GM11168 (cell line): ENCODE results near the gene RBM23.

Experiments
- in situ Hi-C: fragments of 300-500 bp; cut with MboI; formaldehyde crosslinking; loops from one replicate; pipeline ENCODE4 v1.12.0; 2022; ENCODE audit warnings: low sequenced_read_pairs; ENCODE audit not compliant: unreplicated experiment

The RBM23 gene

DNA sequence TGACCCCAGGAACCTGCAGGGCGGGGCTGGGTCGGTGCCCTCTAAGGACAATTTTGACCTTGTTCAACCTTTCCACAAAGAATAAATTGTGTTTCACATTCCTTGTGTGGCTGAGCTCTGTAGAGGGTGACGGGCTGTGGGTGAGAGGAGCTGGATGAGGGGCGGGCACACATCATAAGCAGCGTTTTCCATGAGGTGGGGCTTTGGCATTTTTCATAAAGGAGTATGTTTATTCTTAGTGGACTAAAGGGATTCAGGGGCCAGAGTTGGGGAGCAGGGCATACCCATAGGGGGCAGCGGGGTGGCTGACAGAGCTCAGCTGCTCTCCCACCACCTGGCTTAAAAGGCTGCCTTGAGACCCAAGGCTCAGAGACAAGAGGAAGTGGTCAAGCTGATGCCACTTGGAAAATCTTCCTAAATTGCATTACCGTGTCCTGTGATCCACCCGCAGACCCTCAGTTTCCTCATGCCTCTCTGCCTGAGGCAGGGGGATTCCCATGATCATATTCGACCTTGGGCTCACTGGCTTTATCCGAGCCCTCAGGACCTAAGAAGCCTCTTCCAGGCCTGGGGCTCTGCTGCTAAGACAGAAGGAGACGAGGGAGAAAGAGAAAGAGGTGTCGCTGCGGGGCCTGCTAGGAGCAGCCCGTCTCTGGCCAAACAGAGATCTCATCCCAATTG lies 71.1 kb downstream of the RBM23 start:
- in situ Hi-C loops: loop anchor here (10.0 kb wide), 1 partner anchor 273 kb away; no protein-coding TSS in a partner anchor

DNA sequence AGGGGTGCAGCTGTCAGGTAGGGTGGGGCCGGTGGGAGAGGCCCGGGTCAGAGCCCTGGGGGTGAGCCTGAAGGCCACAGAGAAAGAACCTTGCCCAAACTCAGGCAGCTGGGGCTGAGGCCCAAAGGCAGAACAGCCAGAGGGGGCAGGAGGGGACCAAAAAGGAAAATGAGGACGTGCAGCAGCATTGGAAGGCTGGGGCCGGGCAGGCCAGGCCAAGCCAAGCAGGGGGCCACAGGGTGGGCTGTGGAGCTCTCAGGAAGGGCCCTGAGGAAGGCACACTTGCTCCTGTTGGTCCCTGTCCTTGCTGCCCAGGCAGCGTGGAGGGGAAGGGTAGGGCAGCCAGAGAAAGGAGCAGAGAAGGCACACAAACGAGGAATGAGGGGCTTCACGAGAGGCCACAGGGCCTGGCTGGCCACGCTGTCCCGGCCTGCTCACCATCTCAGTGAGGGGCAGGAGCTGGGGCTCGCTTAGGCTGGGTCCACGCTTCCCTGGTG lies 72.1 kb downstream of the RBM23 start:
- in situ Hi-C loops: loop anchor here (10.0 kb wide), 1 partner anchor 272 kb away; no protein-coding TSS in a partner anchor

DNA sequence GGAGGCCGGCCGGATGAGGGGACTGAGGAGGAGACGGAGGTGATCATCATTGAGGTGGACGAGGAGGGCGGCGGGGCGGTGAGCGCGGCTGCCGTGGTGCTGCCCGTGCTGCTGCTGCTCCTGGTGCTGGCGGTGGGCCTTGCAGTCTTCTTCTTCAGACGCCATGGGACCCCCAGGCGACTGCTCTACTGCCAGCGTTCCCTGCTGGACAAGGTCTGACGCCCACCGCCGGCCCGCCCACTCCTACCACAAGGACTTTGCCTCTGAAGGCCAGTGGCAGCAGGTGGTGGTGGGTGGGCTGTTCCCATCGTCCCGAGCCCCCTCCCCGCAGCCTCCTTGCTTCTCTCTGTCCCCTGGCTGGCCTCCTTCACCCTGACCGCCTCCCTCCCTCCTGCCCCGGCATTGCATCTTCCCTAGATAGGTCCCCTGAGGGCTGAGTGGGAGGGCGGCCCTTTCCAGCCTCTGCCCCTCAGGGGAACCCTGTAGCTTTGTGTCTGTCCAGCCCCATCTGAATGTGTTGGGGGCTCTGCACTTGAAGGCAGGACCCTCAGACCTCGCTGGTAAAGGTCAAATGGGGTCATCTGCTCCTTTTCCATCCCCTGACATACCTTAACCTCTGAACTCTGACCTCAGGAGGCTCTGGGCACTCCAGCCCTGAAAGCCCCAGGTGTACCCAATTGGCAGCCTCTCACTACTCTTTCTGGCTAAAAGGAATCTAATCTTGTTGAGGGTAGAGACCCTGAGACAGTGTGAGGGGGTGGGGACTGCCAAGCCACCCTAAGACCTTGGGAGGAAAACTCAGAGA lies 72.9 kb downstream of the RBM23 start:
- in situ Hi-C loops: loop anchor here (10.0 kb wide), 1 partner anchor 271 kb away; no protein-coding TSS in a partner anchor

DNA sequence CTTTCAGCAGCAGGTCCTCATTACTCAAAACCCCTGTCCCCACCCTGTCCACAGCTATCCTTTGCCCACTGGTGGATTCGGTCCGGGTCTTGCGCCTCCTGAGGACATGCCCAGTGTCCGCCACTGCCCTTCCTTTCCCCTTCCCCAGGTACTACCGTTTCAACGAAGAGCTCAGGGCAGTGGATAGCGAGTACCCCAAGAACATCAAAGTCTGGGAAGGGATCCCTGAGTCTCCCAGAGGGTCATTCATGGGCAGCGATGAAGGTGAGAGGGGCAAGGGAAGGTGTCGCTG lies 73.9 kb downstream of the RBM23 start:
- in situ Hi-C loops: loop anchor here (10.0 kb wide), 1 partner anchor 270 kb away; no protein-coding TSS in a partner anchor

DNA sequence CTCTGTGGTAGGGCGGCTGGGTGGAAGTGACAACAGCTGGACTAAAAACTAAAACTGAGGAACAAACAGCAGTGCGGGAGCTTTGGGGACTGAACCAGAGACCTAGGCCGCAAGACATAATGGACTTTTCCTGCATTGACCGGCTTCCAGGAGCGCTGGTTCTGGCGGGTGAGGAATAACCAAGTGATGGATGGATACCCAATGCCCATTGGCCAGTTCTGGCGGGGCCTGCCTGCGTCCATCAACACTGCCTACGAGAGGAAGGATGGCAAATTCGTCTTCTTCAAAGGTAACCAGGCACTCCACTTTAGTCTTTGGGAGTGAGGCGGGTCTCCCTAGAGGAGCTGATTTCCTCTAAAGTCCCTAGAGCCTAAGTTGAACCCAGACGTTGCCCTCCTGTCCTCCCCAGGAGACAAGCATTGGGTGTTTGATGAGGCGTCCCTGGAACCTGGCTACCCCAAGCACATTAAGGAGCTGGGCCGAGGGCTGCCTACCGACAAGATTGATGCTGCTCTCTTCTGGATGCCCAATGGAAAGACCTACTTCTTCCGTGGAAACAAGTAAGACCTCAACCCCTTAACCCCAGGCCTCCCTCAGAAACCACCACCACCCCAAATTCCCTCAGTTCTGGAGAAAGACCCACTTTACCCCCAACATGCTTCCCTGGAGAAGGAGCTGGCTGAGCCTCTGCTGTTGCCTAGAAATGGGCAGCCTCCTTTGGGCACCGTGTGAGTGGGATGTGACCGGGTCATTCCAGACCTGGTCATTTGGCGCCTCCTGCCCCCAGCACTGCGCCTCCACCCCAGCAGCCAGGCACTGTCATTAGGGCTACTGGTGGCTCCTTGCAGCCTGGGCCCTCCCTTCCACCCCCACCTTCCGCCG lies 74.5 kb downstream of the RBM23 start:
- in situ Hi-C loops: loop anchor here (10.0 kb wide), 1 partner anchor 270 kb away; no protein-coding TSS in a partner anchor
